ENCODE results near the gene CDC42BPA. TPM values are rescaled to one million over a fixed set of nuclear protein-coding genes. Genes with fewer than 3 reads are reported as not detected.

CDC42BPA gene
- polyA plus RNA-seq, 3 donors: 0.20 to 0.45 (median 0.39) TPM

DNA sequence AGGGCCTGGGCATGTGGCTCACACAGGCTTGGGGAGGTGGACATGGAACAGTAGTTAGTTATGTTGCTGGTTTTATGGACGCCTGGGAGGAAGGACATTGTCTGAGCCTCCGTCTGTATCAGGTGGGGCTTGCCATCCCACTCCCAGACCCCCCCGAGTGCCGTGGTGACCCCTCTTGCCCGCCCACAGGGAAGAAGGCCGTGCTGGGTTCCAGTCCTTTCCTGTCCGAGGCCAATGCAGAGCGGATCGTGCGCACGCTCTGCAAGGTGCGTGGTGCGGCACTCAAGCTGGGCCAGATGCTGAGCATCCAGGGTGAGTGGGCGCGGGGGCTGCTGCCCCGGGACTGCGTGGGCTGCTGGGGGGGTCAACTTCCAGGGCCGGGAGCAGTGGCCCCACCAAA, 336.5 kb downstream of the CDC42BPA start:
- Histone ChIP-seq H3K36me3 (replicated peaks in 1 of 2; ENCODE audit: control insufficient read depth in 1 of 2, insufficient read depth in 2 of 2, low read length in 2 of 2) (peaks cover 83 to 91% of the 10 kb centered on the region in 2 donors), H2AFZ (ENCODE audit: insufficient read depth, low read depth, low read length, poor library complexity, severe bottlenecking) (no peak overlapping the region), H3K4me1 (ENCODE audit: control insufficient read depth in 1 of 2, insufficient read depth in 2 of 2, low read length in 2 of 2) (no peaks in the 10 kb centered on the region), H3K27ac (ENCODE audit: low read depth in 1 of 2, low read length in 2 of 2) (no peak overlapping the region), H4K20me1 (ENCODE audit: insufficient read depth, low read length) (peaks cover 2% of the 10 kb centered on the region), H3K4me2 (replicated peaks; ENCODE audit: extremely low read depth, low read length, poor library complexity, severe bottlenecking) (no peak overlapping the region), H3K9ac (ENCODE audit: insufficient read depth, low read length, poor library complexity, severe bottlenecking) (no peak overlapping the region), H3K27me3 (ENCODE audit: control insufficient read depth in 2 of 2, insufficient read depth in 2 of 2, low read length in 2 of 2) (no peaks in the 10 kb centered on the region), H3K4me3 (replicated peaks in 1 of 3; ENCODE audit: low read depth in 2 of 3, low read length in 3 of 3) (no peak overlapping the region), H3K9me3 (replicated peaks in 1 of 2; ENCODE audit: control insufficient read depth in 1 of 2, insufficient read depth in 1 of 2, low read length in 2 of 2) (no peaks in the 10 kb centered on the region), H3K79me2 (ENCODE audit: insufficient read depth, low read length) (no peaks in the 10 kb centered on the region)
- Mint-ChIP-seq H3K36me3 (peaks cover 53 to 78% of the 10 kb centered on the region in 2 donors), H3K9me3 (no peaks in the 10 kb centered on the region), H3K4me3 (no peak overlapping the region), H3K4me1 (no peaks in the 10 kb centered on the region), H3K27me3 (ENCODE audit: low read depth in 3 of 3) (no peaks in the 10 kb centered on the region), H3K27ac (no peak overlapping the region)
- TF ChIP-seq, protein P1, sequence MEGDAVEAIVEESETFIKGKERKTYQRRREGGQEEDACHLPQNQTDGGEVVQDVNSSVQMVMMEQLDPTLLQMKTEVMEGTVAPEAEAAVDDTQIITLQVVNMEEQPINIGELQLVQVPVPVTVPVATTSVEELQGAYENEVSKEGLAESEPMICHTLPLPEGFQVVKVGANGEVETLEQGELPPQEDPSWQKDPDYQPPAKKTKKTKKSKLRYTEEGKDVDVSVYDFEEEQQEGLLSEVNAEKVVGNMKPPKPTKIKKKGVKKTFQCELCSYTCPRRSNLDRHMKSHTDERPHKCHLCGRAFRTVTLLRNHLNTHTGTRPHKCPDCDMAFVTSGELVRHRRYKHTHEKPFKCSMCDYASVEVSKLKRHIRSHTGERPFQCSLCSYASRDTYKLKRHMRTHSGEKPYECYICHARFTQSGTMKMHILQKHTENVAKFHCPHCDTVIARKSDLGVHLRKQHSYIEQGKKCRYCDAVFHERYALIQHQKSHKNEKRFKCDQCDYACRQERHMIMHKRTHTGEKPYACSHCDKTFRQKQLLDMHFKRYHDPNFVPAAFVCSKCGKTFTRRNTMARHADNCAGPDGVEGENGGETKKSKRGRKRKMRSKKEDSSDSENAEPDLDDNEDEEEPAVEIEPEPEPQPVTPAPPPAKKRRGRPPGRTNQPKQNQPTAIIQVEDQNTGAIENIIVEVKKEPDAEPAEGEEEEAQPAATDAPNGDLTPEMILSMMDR (IDR thresholded peaks at IDR 0.05): no peak
- intact Hi-C loops (cut with micrococcal nuclease): no loop called here
- WGBS (ENCODE audit: insufficient coverage): 97% methylated on average over 18 of the region's 18 CpGs
- DNase-seq: no peak

GRCh38 chr1:226981386-226981817, 336.9 kb downstream of the CDC42BPA start:
- Histone ChIP-seq H3K4me2 (replicated peaks; ENCODE audit: extremely low read depth, low read length, poor library complexity, severe bottlenecking) (no peak overlapping the region), H3K4me3 (replicated peaks in 1 of 3; ENCODE audit: low read depth in 2 of 3, low read length in 3 of 3) (no peak overlapping the region), H3K9ac (ENCODE audit: insufficient read depth, low read length, poor library complexity, severe bottlenecking) (no peak overlapping the region), H3K4me1 (ENCODE audit: control insufficient read depth in 1 of 2, insufficient read depth in 2 of 2, low read length in 2 of 2) (no peaks in the 10 kb centered on the region), H3K27ac (ENCODE audit: low read depth in 1 of 2, low read length in 2 of 2) (no peak overlapping the region), H3K27me3 (ENCODE audit: control insufficient read depth in 2 of 2, insufficient read depth in 2 of 2, low read length in 2 of 2) (no peaks in the 10 kb centered on the region), H3K9me3 (replicated peaks in 1 of 2; ENCODE audit: control insufficient read depth in 1 of 2, insufficient read depth in 1 of 2, low read length in 2 of 2) (no peaks in the 10 kb centered on the region), H2AFZ (ENCODE audit: insufficient read depth, low read depth, low read length, poor library complexity, severe bottlenecking) (no peak overlapping the region), H3K79me2 (ENCODE audit: insufficient read depth, low read length) (no peaks in the 10 kb centered on the region), H3K36me3 (replicated peaks in 1 of 2; ENCODE audit: control insufficient read depth in 1 of 2, insufficient read depth in 2 of 2, low read length in 2 of 2) (peaks cover 78 to 87% of the 10 kb centered on the region in 2 donors), H4K20me1 (ENCODE audit: insufficient read depth, low read length) (peaks cover 4% of the 10 kb centered on the region)
- no peak overlapping the region for H3K4me3 Mint-ChIP-seq
- H3K9me3 Mint-ChIP-seq: no peaks in the 10 kb centered on the region
- H3K27me3 Mint-ChIP-seq (ENCODE audit: low read depth in 3 of 3): no peaks in the 10 kb centered on the region
- intact Hi-C loops (cut with micrococcal nuclease): no loop called here
- H3K4me1 Mint-ChIP-seq: no peaks in the 10 kb centered on the region
- peaks cover 49 to 77% of the 10 kb centered on the region in 2 donors for H3K36me3 Mint-ChIP-seq
- 88% methylated on average over 10 of the region's 12 CpGs for WGBS (ENCODE audit: insufficient coverage)
- DNase-seq: no peak
- peak overlapping the region in 1 of 7 donors; percentile 83 for H3K27ac Mint-ChIP-seq
- TF ChIP-seq, protein P1 (IDR thresholded peaks at IDR 0.05): no peak
